Endothelial cell of umbilical vein (primary cell): Measurements from ENCODE around the gene CRIM1.

ENCODE experiments used
- CTCF ChIP-seq, 2 donors: IDR thresholded peaks; 1 replicate in 1 of 2; 2 replicates in 1 of 2; pipeline ENCODE4 v1.5.1; 2011; ENCODE audit warnings: low read length in 2 of 2, mild to moderate bottlenecking in 2 of 2, moderate library complexity in 2 of 2, control low read depth in 1 of 2, inconsistent platforms in 1 of 2, low read depth in 1 of 2; ENCODE audit not compliant: insufficient read depth in 1 of 2; ENCODE audit errors: extremely low read depth in 1 of 2
- EZH2 ChIP-seq: IDR thresholded peaks from 2 replicates; pipeline ENCODE4 v1.6.1; 2012; ENCODE audit warnings: borderline replicate concordance, low read depth, mild to moderate bottlenecking, moderate library complexity, low read length, inconsistent platforms; ENCODE audit not compliant: severe bottlenecking
- FOS ChIP-seq: IDR thresholded peaks from 2 replicates; pipeline ENCODE4 v1.6.1; 2011; ENCODE audit warnings: mild to moderate bottlenecking, low read length, moderate library complexity, borderline replicate concordance; ENCODE audit not compliant: insufficient read depth
- MAX ChIP-seq: IDR thresholded peaks from 2 replicates; pipeline ENCODE4 v1.6.1; 2011; ENCODE audit not compliant: insufficient read depth, insufficient read length
- POLR2A ChIP-seq: IDR thresholded peaks from 2 replicates; pipeline ENCODE4 v1.6.1; 2012; ENCODE audit warnings: low read depth, mild to moderate bottlenecking, control low read depth, low read length

- TF ChIP-seq EZH2 = no peak
- no peak for TF ChIP-seq CTCF (IDR thresholded peaks at IDR 0.05; ENCODE audit: extremely low read depth in 1 of 2, insufficient read depth in 1 of 2, low read depth in 1 of 2, low read length in 2 of 2)
- TF ChIP-seq MAX = no peak
- no peak for TF ChIP-seq POLR2A
- no peak for TF ChIP-seq FOS
Observed at GRCh38 chr2:36405183-36405582, 49.6 kb downstream of the CRIM1 start.
